Germinal center (tissue), 1 donor: ENCODE data around the gene TTC19.
A peak's percentile ranks its signal among the peaks of the same experiment; 100 is the strongest.
"Not testable (repeated sequence)": the region's sequence is repeated elsewhere in the genome, so short reads cannot be mapped to it uniquely, and the experiment has no call there.

Experiments used
- DNase-seq: peaks from one replicate; pipeline ENCODE4 v3.0.0; 2012; ENCODE audit warnings: mixed read lengths, low spot score

The TTC19 gene

GRCh38 chr17:15972497-15972951 is 27.1 kb upstream of the TTC19 start:
- DNase-seq = no peak

DNA sequence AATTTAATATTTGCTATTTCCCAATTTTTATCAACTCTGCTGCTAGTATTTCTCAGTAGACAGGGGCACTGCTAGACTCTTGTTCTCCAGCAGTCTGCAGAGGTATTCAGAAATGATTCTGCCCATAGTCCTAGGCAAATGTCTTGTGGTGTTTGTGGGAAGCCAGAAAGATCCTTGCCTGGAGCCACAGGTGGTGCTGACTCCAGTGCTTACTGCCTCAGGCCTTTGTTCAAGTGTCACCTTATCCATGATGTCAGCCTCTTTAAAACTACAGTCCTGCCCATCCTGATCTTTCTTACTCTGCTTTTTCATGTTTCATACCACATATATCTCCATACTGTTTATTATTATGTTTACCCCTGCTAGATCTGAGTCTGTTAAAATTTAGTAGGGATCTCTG is 26.6 kb upstream of the TTC19 start:
- no peak for DNase-seq

DNA sequence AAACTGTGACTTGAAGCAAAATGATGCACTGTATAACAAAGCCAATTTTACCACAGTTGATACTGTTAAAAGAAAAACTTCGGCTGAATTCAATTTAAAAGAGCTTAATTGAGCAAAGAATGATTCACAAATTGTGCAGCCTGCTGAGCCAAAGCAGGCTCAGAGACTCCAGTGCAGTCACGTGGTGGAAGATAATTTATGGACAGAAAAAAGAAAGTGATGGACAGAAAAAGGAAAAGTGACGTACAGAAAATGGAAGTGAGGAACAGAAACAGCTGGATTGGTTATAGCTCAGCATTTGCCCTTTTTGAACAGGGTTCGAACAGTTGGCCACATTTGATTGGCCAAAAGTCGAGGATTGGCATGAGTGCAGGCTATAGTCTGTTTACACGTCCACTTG is 25.8 kb upstream of the TTC19 start:
- no peak for DNase-seq

- DNase-seq = no peak
These were observed 21.7 kb upstream of the TTC19 start for GRCh38 chr17:15977894-15978293.

GRCh38 chr17:15978606-15979005 is 21.0 kb upstream of the TTC19 start:
- DNase-seq = no peak

DNA sequence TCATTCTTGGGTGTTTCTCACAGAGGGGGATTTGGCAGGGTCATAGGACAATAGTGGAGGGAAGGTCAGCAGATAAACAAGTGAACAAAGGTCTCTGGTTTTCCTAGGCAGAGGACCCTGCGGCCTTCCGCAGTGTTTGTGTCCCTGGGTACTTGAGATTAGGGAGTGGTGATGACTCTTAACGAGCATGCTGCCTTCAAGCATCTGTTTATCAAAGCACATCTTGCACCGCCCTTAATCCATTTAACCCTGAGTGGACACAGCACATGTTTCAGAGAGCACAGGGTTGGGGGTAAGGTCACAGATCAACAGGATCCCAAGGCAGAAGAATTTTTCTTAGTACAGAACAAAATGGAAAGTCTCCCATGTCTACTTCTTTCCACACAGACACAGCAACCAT is 20.6 kb upstream of the TTC19 start:
- DNase-seq = not testable (repeated sequence)

- peak; percentile 23 for DNase-seq
These were observed 18.4 kb upstream of the TTC19 start for GRCh38 chr17:15981208-15981607.

DNA sequence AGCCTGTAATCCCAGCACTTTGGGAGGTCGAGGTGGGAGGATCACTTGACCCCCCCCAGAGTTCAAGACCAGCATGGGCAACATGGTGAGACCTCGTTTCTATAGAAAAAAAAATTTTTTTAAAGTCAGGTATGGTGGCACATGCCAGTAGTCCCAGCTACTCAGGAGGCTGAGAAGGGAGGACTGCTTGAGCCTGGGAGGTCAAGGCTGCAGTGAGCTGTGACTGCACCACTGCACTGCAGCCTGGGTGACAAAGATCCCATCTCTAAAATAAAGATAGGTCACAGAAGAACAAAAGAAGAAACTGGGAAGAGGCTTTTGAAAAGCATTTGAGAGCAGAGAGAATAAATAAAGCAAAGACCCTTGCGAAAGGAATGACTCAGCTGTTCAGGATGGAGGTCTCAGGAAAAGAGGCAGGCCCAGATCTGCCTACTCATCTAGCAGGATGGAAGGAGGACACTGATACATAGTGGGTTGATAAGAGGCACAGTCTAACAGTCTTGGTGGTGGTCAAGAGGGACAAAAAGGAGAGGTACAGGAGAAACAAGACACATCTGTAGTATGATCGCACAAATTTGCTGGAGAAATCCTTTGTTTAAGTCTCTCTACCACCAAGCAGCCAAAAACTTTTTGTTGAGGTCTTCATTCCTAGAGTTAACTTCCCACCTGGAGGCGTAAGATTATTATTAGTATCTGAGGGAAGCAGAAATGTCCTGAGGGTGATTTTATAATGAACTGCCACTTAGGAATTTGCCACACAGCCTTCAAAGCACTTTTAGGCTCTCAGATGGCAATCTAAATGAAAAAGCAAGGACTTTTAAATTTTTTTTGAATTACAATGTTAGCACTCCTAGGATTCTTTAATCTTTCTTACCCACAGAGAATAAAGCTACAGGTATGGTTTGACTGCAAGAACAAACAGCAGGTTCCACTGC is 17.7 kb upstream of the TTC19 start:
- no peak for DNase-seq

DNA sequence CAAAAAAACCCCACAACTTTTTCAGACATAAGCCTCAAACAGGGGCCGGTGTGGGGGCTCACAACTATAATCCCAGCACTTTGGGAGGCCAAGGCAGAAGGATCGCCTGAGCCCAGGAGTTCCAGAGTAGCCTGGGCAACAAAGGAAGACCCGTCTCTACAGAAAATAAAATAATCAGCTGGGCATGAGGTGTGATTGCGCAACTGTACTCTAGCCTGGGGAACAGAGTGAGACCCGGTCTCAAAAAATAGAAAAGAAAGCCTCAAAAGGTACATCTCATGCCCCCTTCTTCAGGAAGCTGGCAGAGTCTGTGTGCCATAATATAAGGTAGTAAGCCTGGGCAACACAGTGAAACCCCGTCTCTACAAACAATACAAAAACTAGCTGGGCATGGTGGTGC is 3.3 kb upstream of the TTC19 start:
- DNase-seq = no peak

GRCh38 chr17:15998031-15998562 is 1.5 kb upstream of the TTC19 start:
- peak; percentile 11 for DNase-seq

DNA sequence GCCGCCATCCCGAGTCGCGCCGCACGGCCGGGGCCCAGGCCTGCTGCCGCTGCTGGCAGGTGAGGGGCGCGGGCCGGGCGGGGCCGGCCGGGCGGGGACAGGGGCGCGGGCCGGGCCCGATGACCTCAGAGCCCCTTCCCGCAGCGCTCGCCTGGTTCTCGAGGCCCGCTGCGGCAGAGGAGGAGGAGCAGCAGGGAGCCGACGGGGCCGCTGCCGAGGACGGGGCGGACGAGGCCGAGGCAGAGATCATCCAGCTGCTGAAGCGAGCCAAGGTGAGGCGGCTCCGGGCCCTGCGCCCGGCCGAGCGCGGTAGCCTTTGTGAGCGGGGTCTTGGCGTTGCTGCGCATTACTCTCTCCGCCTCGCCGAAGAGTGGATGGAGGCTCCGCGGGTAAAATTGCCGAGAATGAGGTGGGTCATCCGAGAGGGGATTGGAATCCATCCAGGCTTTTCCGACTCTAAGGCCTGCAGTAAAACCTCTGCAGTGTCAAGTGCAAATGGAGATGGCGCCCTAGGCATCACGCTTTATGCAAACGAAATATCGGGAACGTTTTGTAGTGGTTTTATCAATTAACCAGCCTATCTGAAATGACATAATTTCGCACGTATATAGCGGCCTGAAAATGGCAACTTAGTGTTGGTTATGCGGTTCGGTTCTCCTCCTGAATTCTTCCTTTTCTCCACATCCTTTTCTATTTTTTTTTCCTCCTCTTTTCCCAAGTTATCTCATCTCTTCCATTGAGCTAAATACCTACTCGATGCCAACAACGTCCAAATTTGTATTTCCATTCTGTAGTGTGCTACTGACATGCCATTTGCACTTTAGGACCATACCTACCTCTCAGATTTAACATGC is 577 bp downstream of the TTC19 start:
- DNase-seq = no peak

- DNase-seq = no peak
These were observed 1.7 kb downstream of the TTC19 start for GRCh38 chr17:16001226-16001897.

GRCh38 chr17:16002708-16003260 is 3.2 kb downstream of the TTC19 start:
- DNase-seq = no peak

DNA sequence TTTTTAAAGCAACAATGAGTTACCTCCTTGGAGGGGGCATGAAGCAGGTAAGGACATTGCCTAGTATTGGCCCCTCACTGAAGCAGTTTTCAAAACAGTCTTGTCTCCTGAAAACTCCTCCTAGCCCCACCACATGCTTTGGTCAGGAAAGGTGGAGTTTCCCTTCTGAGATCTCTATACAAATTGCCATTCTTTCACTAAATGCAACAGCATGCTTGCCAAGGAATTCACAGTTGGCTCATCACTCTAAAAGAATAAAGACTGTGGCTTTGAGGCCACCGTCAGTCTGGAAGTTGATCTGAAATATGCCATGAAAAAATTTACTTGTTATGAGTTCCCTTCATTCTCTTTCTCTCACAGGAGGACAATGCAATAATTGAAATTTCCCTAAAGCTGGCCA is 4.2 kb downstream of the TTC19 start:
- DNase-seq = no peak

DNA sequence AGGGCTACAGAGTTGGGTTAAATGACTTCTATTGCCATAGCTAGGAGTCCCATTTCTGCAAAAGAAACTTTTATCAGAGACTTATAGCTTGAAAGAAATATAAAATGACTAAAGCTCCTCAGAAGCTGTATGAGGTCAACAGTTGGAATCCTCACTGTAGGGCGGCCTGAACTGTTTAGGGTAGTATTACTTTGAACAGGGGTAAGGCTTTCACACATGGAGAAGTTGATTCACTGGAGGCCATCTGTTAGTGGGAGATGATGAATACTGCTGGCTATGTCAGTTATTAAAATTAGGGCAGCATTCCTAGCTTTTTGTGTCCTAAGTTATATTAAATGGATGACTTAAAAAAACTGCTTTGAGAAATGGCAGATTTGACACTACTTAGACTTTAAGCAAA is 6.0 kb downstream of the TTC19 start:
- no peak for DNase-seq

DNA sequence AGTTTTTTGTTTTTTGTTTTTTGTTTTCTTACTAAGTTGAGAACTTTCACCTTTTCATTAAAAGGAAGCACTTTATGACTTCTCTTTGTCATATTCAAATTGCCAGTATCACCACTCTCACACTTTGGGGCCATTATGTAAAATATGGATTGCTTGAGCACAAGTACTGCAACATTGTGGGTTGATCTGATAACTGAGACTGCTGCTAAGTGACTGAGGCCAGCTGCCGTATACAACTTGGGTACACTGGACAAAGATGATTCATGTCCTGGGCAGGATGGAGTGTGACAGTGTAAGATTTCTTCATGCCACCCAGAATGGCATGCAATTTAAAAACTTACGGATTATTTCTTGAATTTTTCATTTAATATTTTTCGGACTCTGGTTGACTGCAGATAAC is 7.8 kb downstream of the TTC19 start:
- DNase-seq = no peak

DNA sequence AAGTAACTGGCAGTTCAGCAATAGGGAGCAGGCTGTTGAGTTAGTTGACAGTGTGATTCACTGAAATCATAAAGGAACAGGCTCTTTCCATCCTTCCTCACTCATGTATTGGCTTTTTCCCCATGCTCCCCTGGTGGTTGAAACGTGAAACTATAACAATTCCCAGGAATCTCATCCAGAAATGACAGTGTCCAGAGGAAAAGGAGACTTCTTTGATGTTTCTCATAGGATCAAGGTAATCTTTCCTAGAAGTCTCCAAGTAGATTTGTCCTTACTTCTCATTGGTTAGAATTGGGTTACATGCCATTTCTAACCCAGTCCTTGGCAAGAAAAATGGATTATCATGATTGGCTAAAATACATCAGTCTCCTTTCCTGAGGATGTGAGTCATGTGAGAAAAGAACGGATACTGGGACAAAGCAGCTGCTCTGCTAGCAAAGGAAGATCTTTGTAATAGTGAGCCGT is 14.4 kb downstream of the TTC19 start:
- DNase-seq = no peak

GRCh38 chr17:16019347-16019746 is 19.7 kb downstream of the TTC19 start:
- DNase-seq = no peak

DNA sequence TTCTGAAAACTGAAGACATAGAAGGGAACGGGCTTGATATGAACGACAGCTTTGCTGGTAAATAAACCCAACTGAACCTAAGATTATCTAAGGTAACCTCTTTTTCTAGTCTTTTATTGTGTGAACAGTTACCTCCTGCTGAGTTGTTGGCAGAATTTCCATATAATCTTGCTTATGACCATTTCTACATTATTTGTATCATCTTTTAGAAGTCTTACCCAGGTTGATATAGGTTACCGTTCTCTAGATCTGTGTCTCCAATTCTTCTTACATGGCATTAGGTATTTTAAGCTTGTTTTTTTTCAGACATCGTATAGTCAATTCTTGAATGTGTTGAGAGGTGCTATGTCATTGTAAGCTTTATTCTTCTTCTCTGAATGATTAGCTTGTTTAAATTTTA is 24.3 kb downstream of the TTC19 start:
- DNase-seq = no peak

DNA sequence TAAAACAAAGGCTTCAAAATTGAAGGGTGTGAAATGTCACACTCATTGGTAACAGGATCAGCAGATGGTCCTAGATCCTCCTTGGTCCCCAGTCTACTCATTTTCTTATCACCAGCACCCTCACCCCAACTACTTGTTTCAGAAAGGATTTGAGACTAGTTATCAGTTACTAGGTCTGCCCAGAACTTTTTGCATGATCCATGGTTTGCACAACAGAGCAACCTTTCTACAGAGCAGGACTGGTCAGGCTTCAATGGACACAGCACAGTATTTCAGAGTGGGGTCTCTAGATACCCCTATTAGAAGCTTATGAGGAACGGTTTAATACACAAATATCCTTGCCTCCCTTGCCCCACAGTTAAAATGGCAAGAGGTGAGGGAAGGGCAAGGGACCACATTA is 25.6 kb downstream of the TTC19 start:
- no peak for DNase-seq

DNA sequence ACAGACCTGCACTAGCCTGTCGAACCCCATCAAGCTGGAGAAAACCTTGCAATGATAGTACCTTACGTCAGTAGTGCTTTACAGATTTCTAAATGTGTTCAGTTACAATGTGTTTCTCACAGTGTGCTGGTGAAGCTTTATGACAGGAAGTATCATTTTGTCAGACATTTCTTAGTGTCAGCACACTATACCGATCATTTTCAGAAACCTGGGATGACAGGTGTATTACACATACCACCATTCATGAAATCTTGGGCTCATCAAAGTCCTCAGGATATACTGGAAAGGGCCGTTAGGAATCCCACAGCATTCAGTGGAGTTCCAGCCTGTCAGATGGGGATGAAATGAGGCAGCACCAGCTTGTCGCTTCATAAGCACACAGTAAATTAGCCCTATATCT is 27.3 kb downstream of the TTC19 start:
- DNase-seq = no peak
